Fibroblast of lung (primary cell): ENCODE measurements around the gene FGD2.

Experiments used
- CTCF ChIP-seq, 2 donors: IDR thresholded peaks in 1 of 2; conservative IDR thresholded peaks in 1 of 2; 1 replicate in 1 of 2; 2 replicates in 1 of 2; pipeline ENCODE4 v1.5.1; 2011 to 2012; ENCODE audit warnings: low read length in 2 of 2, control low read depth in 1 of 2, inconsistent platforms in 1 of 2, low read depth in 1 of 2, mild to moderate bottlenecking in 1 of 2
- EZH2 ChIP-seq: IDR thresholded peaks from 2 replicates; pipeline ENCODE4 v1.5.1; 2012; ENCODE audit warnings: low read length, control low read depth, mild to moderate bottlenecking; ENCODE audit errors: missing control alignments

DNA sequence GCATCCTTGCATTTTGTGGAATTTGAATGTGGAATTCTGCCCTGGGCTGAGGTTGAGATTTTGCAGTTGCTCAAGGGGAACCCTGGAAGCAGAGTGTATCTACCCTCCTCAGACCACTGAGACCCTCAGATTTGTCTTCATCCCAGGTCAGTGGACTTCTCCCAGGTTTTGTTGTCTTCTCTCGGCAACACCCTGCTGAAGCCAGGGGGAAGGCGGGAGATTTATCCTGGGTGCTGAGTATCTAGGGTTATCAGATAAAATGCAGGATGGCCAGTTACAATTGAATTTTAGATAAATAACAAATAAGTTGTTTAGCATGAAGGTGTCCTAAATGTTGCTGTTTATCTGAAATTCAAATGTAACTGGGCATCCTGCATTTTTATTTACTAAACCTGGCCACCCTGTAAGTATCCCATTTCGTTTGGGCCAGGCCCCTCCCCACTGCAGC lies 43.0 kb downstream of the FGD2 start:
- TF ChIP-seq CTCF (conservative IDR thresholded peaks at IDR 0.05 in 1 of 2, IDR thresholded peaks at IDR 0.05 in 1 of 2; ENCODE audit: low read depth in 1 of 2, low read length in 2 of 2) = no peak
- no peak for TF ChIP-seq EZH2
